GM12878 (cell line): ENCODE results near the gene ARSI. TPM values are rescaled to one million over a fixed set of nuclear protein-coding genes. Genes with fewer than 3 reads are reported as not detected.
A peak's percentile ranks its signal among the peaks of the same experiment; 100 is the strongest.

ENCODE experiments used
- BHLHE40 ChIP-seq, 2 experiments: fragments of 450-650 bp in 1 of 2; IDR thresholded peaks; 2 replicates each; pipeline ENCODE4 v1.6.1; 2011 to 2017; ENCODE audit warnings: low read depth in 2 of 2, borderline replicate concordance in 1 of 2, improper control_type of control experiment in 1 of 2, low read length in 1 of 2, mild to moderate bottlenecking in 1 of 2
- CHD1 ChIP-seq: IDR thresholded peaks from 2 replicates; pipeline ENCODE4 v1.6.1; 2012; ENCODE audit warnings: low read depth, low read length, improper control_type of control experiment
- CHD2 ChIP-seq: IDR thresholded peaks from 2 replicates; pipeline ENCODE4 v1.6.1; 2011; ENCODE audit warnings: low read depth, low read length, improper control_type of control experiment, borderline replicate concordance
- ESRRA ChIP-seq: IDR thresholded peaks from 2 replicates; pipeline ENCODE4 v1.6.1; 2012; ENCODE audit warnings: mild to moderate bottlenecking, low read length, improper control_type of control experiment
- HDGF ChIP-seq: fragments of 450-650 bp; IDR thresholded peaks from 2 replicates; pipeline ENCODE4 v1.6.1; 2016; ENCODE audit warnings: antibody characterized with exemption
- MAX ChIP-seq: IDR thresholded peaks from 2 replicates; pipeline ENCODE4 v1.6.1; 2012; ENCODE audit warnings: low read depth, low read length, improper control_type of control experiment
- NR2C1 ChIP-seq: fragments of 450-650 bp; IDR thresholded peaks from 2 replicates; pipeline ENCODE4 v1.6.1; 2017; ENCODE audit warnings: antibody characterized with exemption, mild to moderate bottlenecking, moderate library complexity
- POLR2A ChIP-seq: IDR thresholded peaks from 2 replicates; pipeline ENCODE4 v1.6.1; 2011; ENCODE audit warnings: low read depth, mild to moderate bottlenecking, low read length
- POLR2AphosphoS2 ChIP-seq: IDR thresholded peaks from 2 replicates; pipeline ENCODE4 v1.6.1; 2011; ENCODE audit warnings: low read depth, mild to moderate bottlenecking, low read length, improper control_type of control experiment, moderate library complexity
- RAD51 ChIP-seq: fragments of 450-650 bp; IDR thresholded peaks from 2 replicates; pipeline ENCODE4 v1.6.1; 2016; ENCODE audit warnings: moderate library complexity, mild to moderate bottlenecking, inconsistent platforms
- SPI1 ChIP-seq: IDR thresholded peaks from 2 replicates; pipeline ENCODE4 v1.6.1; 2011; ENCODE audit warnings: low read depth, mild to moderate bottlenecking, low read length, moderate library complexity, borderline replicate concordance; ENCODE audit not compliant: insufficient read depth
- USF1 ChIP-seq: IDR thresholded peaks from 2 replicates; pipeline ENCODE4 v1.6.1; 2011; ENCODE audit warnings: borderline replicate concordance, low read depth, mild to moderate bottlenecking, moderate library complexity, mixed read lengths, low read length; ENCODE audit not compliant: insufficient read depth; ENCODE audit errors: extremely low read length
- YY1 ChIP-seq: IDR thresholded peaks from 2 replicates; pipeline ENCODE4 v1.6.1; 2011; ENCODE audit warnings: low read depth, mild to moderate bottlenecking, low read length
- ZNF24 ChIP-seq: fragments of 450-650 bp; IDR thresholded peaks from 2 replicates; pipeline ENCODE4 v1.6.1; 2017; ENCODE audit warnings: antibody characterized with exemption, mild to moderate bottlenecking
- polyA plus RNA-seq, 11 experiments: library from polyadenylated mRNA; depleted of rRNA in 4 of 11; unstranded in 6 of 11; stranded (reverse) in 5 of 11; fragments of >200 nt; fragmentation: Nextera tagmentation in 4 of 11; fragmentation: Illumina TruSeq in 1 of 11; extraction: Ambion mirVana in 4 of 11; extraction: Trizol in 1 of 11; gene quantifications; 1 replicate in 1 of 11; 2 replicates in 10 of 11; pipeline versions ENCODE4 v1.2.1 to v1.2.3, GENCODE V29; 2011 to 2016; ENCODE audit warnings: inconsistent platforms in 2 of 11, missing spikeins in 2 of 11, low read depth in 1 of 11
- total RNA-seq, 4 experiments: library from RNA; depleted of rRNA in 3 of 4; stranded (reverse); fragments of >200 nt in 3 of 4; fragmentation: Illumina TruSeq in 1 of 4; extraction: Trizol in 1 of 4; gene quantifications; 2 replicates each; pipeline versions ENCODE4 v1.2.1 to v1.2.3, GENCODE V29; 2013 to 2021
- TF ChIP-seq, protein P1 (sequence below): fragments of 450-650 bp; IDR thresholded peaks from 2 replicates; pipeline ENCODE4 v1.6.1; 2017; ENCODE audit warnings: borderline replicate concordance
- TF ChIP-seq, protein P2 (sequence below): fragments of 450-650 bp; IDR thresholded peaks from 2 replicates; pipeline ENCODE4 v1.6.1; 2016; ENCODE audit warnings: mild to moderate bottlenecking
- TF ChIP-seq, protein P3 (sequence below): IDR thresholded peaks from 2 replicates; pipeline ENCODE4 v1.6.1; 2011; ENCODE audit warnings: low read depth, low read length, improper control_type of control experiment, borderline replicate concordance

The ARSI gene
- total and polyA plus RNA-seq, 10 of the 15 experiments (the other 5 are each of a cell fraction or from before 2014, with no cell fraction given): not detected

DNA sequence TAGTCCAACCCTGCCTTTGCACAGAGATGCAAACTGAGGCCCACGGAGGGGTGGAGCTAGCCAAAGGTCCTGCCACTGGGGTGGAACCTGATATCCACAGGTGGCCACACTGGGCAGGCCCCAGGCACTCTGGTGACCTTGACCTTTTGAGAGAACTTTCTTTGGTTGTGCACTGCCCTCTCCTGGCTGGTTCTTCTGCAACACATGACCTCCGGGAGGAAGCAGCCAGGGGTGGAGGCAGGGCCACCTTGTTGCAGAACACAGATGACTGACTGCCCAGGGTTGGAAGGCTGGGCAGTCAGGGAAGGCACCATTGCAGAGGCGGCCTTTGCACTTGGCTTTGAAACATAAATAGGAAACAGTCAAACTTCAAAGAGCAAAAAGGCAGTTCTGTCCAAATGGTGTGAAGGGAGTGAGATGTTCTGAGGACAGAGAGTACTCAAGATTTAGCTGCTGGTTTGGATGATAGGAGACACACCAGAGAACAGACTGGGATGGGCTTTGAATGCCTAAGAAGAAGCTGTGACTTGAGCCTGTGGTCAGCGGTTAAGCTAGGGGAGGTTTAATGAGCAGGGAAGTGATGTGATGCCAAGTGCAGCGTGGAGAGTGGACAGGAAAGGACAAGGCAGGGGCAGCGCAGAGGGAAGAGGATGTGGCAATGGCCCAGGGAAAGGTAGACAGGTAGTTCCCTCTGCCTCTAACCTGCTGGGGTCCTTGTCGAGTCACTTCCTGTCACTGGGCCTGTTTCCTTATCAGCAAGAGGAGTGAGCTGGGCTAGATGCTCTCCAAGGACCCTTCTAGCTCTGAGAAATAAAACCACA is 48.0 kb upstream of the ARSI start (continued):
- TF ChIP-seq, protein P1, sequence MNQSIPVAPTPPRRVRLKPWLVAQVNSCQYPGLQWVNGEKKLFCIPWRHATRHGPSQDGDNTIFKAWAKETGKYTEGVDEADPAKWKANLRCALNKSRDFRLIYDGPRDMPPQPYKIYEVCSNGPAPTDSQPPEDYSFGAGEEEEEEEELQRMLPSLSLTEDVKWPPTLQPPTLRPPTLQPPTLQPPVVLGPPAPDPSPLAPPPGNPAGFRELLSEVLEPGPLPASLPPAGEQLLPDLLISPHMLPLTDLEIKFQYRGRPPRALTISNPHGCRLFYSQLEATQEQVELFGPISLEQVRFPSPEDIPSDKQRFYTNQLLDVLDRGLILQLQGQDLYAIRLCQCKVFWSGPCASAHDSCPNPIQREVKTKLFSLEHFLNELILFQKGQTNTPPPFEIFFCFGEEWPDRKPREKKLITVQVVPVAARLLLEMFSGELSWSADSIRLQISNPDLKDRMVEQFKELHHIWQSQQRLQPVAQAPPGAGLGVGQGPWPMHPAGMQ: no peak
- peak; percentile 96 for TF ChIP-seq ESRRA
- TF ChIP-seq ZNF24: no peak
- TF ChIP-seq SPI1: peak; percentile 26; the same call in 1 of the 2 replicates
- 0 out of 2 replicates have a peak, but pooled peaks have one; percentile 46 for TF ChIP-seq HDGF
- TF ChIP-seq, protein P2, sequence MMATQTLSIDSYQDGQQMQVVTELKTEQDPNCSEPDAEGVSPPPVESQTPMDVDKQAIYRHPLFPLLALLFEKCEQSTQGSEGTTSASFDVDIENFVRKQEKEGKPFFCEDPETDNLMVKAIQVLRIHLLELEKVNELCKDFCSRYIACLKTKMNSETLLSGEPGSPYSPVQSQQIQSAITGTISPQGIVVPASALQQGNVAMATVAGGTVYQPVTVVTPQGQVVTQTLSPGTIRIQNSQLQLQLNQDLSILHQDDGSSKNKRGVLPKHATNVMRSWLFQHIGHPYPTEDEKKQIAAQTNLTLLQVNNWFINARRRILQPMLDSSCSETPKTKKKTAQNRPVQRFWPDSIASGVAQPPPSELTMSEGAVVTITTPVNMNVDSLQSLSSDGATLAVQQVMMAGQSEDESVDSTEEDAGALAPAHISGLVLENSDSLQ: peak; percentile 81
- TF ChIP-seq POLR2A: no peak
- TF ChIP-seq CHD1: no peak
- TF ChIP-seq CHD2: 0 out of 2 replicates have a peak, but pooled peaks have one; percentile 37
- TF ChIP-seq BHLHE40 (IDR thresholded peaks at IDR 0.05; ENCODE audit: borderline replicate concordance in 1 of 2, low read depth in 2 of 2, low read length in 1 of 2): peak in 1 of 2 experiments; percentile 17; a peak in 1 of 4 replicates
- TF ChIP-seq, protein P3, sequence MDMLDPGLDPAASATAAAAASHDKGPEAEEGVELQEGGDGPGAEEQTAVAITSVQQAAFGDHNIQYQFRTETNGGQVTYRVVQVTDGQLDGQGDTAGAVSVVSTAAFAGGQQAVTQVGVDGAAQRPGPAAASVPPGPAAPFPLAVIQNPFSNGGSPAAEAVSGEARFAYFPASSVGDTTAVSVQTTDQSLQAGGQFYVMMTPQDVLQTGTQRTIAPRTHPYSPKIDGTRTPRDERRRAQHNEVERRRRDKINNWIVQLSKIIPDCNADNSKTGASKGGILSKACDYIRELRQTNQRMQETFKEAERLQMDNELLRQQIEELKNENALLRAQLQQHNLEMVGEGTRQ: peak; percentile 49
- TF ChIP-seq MAX: peak; percentile 18; the same call in 1 of the 2 replicates
- TF ChIP-seq RAD51: peak; percentile 73; the same call in 1 of the 2 replicates
- peak; percentile 57 for TF ChIP-seq USF1
- no peak for TF ChIP-seq POLR2AphosphoS2
- TF ChIP-seq NR2C1: peak; percentile 67; the same call in 1 of the 2 replicates
- peak; percentile 44; the same call in 1 of the 2 replicates for TF ChIP-seq YY1
- TF ChIP-seq, all 136 proteins: peak for 19
